Glutamatergic neuron (in vitro differentiated cells): Measurements from ENCODE around the gene SYNJ2. TPM values are rescaled to one million over a fixed set of nuclear protein-coding genes. Genes with fewer than 3 reads are reported as not detected.

Experiments
- DNase-seq: peaks from one replicate; pipeline ENCODE4 v3.0.0; 2022
- H3K27ac Mint-ChIP-seq: one replicate; pipeline ENCODE4 v1.8.0; 2020; ENCODE audit warnings: mild to moderate bottlenecking, mixed read lengths, inconsistent platforms; ENCODE audit not compliant: unreplicated experiment
- H3K27me3 Mint-ChIP-seq: one replicate; pipeline ENCODE4 v1.8.0; 2020; ENCODE audit warnings: mild to moderate bottlenecking, moderate library complexity, mixed read lengths, inconsistent platforms; ENCODE audit not compliant: unreplicated experiment
- H3K36me3 Mint-ChIP-seq: one replicate; pipeline ENCODE4 v1.8.0; 2020; ENCODE audit warnings: mild to moderate bottlenecking, mixed read lengths, inconsistent platforms; ENCODE audit not compliant: unreplicated experiment
- H3K4me1 Mint-ChIP-seq: one replicate; pipeline ENCODE4 v1.8.0; 2020; ENCODE audit warnings: mild to moderate bottlenecking, low read depth, mixed read lengths, inconsistent platforms; ENCODE audit not compliant: unreplicated experiment
- H3K4me3 Mint-ChIP-seq: one replicate; pipeline ENCODE4 v1.8.0; 2020; ENCODE audit warnings: mild to moderate bottlenecking, mixed read lengths, inconsistent platforms; ENCODE audit not compliant: unreplicated experiment
- H3K9me3 Mint-ChIP-seq: one replicate; pipeline ENCODE4 v1.8.0; 2020; ENCODE audit warnings: mild to moderate bottlenecking, moderate library complexity, mixed read lengths, inconsistent platforms; ENCODE audit not compliant: unreplicated experiment
- total RNA-seq: library from RNA; stranded (reverse); fragmentation: NEBNext Ultra II Directional; extraction: Animal tissue kit (Norgen Biotek cat#: 25700); gene quantifications from one replicate; pipeline ENCODE4 v1.2.1, GENCODE V29; 2021; ENCODE audit not compliant: unreplicated experiment
- TF ChIP-seq, protein P1 (sequence below): fragments of 200-600 bp; sonication (generic); IDR thresholded peaks from one replicate; pipeline ENCODE4 v1.5.0; 2021; ENCODE audit not compliant: partially characterized antibody, unreplicated experiment

Gene SYNJ2
- total RNA-seq, 1 donor from 2014 or later, result 2.4 TPM

DNA sequence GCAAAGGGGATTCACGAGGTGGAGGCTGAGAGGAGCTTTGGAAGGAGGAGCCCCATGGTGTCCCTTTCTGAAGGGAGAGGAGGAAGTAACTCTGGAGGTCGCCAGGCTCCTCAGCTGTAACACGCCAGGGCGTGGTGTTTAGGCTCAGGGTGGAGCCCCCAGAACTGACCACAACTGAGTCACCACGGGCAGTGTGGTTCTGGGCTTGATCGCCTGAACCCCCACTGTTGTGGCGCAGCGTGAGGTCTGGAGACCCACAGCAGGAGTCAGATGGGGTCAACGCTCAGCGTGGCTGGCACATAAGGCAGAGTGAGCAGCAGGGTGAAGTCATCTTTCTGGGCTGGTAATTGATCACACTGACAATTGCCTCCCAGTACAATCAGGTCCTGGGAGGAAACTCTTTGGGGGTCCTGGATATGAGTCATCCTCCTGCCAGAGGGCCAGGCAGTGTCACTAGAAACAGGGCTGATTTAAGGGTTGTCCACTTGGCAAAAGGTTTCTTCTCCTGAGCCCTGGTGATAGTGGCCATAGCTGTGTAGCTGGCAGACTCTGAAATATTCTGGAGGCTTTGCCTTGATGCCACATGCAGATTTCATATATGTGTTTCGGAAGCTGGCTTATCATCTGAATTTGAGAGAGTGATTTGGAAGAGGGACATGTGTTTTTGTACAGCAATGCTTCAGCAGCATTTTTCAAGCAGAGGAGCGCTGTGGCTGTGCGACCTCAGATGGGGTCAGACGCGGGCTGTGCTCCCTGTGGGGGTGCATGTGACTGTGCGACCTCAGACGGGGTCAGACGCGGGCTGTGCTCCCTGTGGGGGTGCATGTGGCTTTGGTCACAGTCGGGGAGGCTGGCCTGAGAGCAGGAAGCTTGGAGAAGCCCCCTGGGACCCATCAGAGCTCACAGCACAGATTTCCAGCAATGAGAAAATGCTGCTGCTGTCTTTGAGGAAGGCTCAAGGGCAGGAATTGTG, 50.0 kb downstream of the SYNJ2 start:
- Mint-ChIP-seq H3K36me3 (peaks cover 4% of the 10 kb centered on the region), H3K27ac (peak overlapping the region; percentile 98), H3K9me3 (peaks cover 9% of the 10 kb centered on the region), H3K4me3 (peak overlapping the region; percentile 87), H3K4me1 (peaks cover 39% of the 10 kb centered on the region), H3K27me3 (peaks cover 9% of the 10 kb centered on the region)
- TF ChIP-seq, protein P1, sequence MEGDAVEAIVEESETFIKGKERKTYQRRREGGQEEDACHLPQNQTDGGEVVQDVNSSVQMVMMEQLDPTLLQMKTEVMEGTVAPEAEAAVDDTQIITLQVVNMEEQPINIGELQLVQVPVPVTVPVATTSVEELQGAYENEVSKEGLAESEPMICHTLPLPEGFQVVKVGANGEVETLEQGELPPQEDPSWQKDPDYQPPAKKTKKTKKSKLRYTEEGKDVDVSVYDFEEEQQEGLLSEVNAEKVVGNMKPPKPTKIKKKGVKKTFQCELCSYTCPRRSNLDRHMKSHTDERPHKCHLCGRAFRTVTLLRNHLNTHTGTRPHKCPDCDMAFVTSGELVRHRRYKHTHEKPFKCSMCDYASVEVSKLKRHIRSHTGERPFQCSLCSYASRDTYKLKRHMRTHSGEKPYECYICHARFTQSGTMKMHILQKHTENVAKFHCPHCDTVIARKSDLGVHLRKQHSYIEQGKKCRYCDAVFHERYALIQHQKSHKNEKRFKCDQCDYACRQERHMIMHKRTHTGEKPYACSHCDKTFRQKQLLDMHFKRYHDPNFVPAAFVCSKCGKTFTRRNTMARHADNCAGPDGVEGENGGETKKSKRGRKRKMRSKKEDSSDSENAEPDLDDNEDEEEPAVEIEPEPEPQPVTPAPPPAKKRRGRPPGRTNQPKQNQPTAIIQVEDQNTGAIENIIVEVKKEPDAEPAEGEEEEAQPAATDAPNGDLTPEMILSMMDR, result no peak
- peak; percentile 79 for DNase-seq

DNA sequence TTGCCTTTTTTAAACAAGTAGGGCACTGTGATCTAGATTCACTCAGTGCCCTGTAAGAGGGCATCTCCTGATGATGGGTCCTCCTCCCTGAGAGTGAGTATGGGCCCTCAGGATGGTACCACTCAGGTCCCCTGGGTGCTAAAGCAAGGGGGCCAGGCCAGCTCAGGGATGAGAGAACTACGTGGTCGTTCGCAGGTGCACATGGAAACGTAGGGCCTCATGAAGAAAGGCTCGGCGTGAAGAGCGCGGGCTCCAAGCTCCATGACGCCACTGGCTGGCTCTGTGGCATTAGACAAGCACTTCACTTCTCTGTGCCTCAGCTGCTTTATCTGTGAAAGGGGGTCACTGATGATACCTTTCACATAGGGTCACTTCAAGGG, 50.7 kb downstream of the SYNJ2 start:
- peaks cover 12% of the 10 kb centered on the region for H3K9me3 Mint-ChIP-seq
- peak overlapping the region; percentile 98 for H3K27ac Mint-ChIP-seq
- H3K36me3 Mint-ChIP-seq, result peaks cover 4% of the 10 kb centered on the region
- no peak for DNase-seq
- TF ChIP-seq, protein P1, result no peak
- peaks cover 35% of the 10 kb centered on the region for H3K4me1 Mint-ChIP-seq
- peak overlapping the region; percentile 87 for H3K4me3 Mint-ChIP-seq
- peaks cover 9% of the 10 kb centered on the region for H3K27me3 Mint-ChIP-seq

DNA sequence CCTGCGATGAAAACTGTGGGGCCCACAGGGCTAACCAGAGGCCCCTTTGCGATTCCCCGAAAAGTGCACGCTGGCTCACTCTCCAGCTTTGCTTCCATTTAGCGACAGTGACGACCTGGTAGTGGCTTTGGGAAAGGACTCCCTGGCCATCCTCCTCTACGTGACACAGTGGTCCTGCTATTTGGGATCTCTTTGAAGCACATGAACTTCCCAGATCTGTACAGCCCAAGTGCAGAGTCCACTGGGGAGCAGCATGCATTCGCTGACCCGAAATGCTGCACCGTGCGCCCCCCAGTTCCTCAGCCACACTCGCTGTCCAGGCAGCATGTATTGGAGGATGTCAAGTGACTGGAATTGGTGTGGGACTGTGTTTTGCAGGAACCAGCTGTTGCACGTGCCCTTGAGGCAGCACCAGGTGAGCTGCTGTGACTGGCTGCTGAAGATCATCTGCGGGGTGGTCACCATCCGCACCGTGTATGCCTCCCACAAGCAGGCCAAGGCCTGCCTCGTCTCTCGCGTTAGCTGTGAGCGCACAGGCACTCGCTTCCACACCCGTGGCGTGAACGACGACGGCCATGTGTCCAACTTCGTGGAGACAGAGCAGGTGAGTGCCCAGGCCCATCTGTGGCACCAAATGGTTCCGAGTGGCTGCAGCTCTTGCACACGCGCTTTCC, 51.6 kb downstream of the SYNJ2 start:
- H3K9me3 Mint-ChIP-seq, result peaks cover 9% of the 10 kb centered on the region
- no peak overlapping the region for H3K27ac Mint-ChIP-seq
- no peak overlapping the region for H3K4me3 Mint-ChIP-seq
- TF ChIP-seq, protein P1, result no peak
- no peak for DNase-seq
- peaks cover 4% of the 10 kb centered on the region for H3K36me3 Mint-ChIP-seq
- H3K4me1 Mint-ChIP-seq, result peaks cover 29% of the 10 kb centered on the region
- H3K27me3 Mint-ChIP-seq, result peaks cover 2% of the 10 kb centered on the region

DNA sequence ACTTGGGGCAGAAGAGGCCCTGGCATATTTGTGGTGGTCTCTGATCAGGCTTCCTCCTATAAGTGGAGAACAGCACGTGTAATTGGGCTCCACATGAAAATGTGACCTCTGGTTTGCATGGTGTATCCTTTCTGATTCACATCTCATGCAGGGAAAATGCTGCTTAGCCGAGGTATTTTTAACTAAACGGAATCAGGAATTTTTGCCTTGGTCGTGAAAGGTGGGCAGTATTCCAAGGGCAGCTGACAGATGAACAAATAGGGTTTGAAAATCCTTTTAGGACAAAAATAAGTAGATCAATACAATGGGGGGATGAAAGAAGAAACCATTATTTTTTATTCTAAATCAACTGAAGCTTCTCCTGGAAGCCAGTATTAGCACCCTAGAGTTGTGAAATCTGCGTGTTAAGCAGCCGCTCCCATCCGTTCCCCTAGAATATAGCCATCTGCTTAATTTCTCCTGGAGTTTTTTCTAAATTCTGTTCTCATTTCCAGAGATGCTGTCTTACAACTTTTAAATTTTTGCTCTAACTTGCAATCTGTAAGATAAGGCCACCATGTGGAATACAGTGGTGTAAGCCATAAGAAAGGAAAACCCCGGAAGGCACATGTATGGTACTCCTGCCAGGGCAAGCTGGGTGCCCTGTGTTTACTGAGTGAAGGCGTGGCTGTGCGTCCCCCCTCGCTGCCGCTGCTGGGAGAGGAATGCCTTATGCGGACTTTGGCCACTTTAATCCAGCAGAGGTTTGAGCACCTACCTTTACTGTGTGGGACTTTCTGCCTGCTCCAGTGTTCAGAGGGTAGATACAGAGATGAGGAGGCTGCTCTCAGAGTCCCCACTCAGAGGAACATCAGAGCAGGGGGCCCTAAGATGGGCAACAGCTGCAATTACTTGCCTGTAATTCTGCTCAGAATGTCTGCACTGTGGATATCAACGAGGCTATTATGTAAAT, 52.4 kb downstream of the SYNJ2 start:
- no peak overlapping the region for H3K4me3 Mint-ChIP-seq
- H3K27ac Mint-ChIP-seq, result no peak overlapping the region
- no peak for DNase-seq
- peaks cover 9% of the 10 kb centered on the region for H3K9me3 Mint-ChIP-seq
- peaks cover 4% of the 10 kb centered on the region for H3K36me3 Mint-ChIP-seq
- H3K27me3 Mint-ChIP-seq, result peaks cover 2% of the 10 kb centered on the region
- TF ChIP-seq, protein P1, result no peak
- peaks cover 32% of the 10 kb centered on the region for H3K4me1 Mint-ChIP-seq
